Astrocyte of the cerebellum (primary cell): Measurements from ENCODE around the gene MAP3K10.

Source experiments
- DNase-seq: peaks from one replicate; pipeline ENCODE4 v3.0.0-alpha.2; 2011; ENCODE audit warnings: low read depth
- H3K4me3 ChIP-seq: 2 replicates; pipeline ENCODE4 v1.5.1; 2011; ENCODE audit warnings: mild to moderate bottlenecking, low read depth, low read length, moderate library complexity
- in situ Hi-C: cut with HindIII; loops from 2 replicates; pipeline ENCODE4 v1.10.0; 2017; ENCODE audit warnings: low sequenced_read_pairs
- TF ChIP-seq, protein P1 (sequence below): IDR thresholded peaks from 2 replicates; pipeline ENCODE4 v1.5.1; 2012; ENCODE audit warnings: low read length, low read depth, moderate library complexity, mild to moderate bottlenecking; ENCODE audit errors: missing control alignments

The MAP3K10 gene

DNA sequence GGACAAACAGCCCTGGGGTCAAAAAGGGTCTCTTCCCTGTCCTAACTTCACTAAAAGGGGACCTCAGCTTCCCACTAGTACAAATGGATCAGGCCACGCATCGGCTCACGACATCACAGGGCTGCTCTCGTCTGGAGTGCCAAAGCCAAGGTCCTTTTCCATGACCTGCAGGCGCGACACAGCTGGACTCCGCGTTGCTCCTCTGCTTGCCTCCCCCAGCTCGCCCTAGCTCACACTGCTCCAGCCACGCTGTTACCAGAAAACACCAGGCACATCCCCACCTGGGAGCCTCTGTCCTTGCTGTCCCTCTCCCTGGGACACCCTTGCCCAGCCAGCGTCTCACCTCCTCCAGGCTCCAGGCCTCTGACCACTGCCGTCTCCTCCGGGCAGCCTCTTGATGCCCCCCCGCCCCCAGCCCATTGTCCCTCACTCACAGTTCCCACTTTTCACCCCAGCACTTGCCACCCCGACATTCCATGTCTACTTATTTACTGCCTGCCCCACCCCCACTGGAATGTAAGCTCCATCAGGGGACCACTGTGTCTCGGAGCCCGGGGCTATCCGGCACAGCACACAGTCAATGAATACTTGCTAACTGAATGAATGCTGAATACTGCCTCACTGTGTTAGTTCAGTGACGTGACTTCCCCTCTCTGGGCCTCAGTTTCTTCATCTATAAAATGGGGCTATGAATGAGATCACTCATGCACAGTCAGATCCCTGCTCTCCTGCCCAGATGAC, 73.3 kb downstream of the MAP3K10 start:
- TF ChIP-seq, protein P1, sequence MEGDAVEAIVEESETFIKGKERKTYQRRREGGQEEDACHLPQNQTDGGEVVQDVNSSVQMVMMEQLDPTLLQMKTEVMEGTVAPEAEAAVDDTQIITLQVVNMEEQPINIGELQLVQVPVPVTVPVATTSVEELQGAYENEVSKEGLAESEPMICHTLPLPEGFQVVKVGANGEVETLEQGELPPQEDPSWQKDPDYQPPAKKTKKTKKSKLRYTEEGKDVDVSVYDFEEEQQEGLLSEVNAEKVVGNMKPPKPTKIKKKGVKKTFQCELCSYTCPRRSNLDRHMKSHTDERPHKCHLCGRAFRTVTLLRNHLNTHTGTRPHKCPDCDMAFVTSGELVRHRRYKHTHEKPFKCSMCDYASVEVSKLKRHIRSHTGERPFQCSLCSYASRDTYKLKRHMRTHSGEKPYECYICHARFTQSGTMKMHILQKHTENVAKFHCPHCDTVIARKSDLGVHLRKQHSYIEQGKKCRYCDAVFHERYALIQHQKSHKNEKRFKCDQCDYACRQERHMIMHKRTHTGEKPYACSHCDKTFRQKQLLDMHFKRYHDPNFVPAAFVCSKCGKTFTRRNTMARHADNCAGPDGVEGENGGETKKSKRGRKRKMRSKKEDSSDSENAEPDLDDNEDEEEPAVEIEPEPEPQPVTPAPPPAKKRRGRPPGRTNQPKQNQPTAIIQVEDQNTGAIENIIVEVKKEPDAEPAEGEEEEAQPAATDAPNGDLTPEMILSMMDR: no peak
- in situ Hi-C loops: no loop called here
- no peak overlapping the region for H3K4me3 ChIP-seq

More for the DNA sequence above, 73.3 kb downstream of the MAP3K10 start:
- DNase-seq: no peak
